GM21360 (cell line): ENCODE results near the gene URGCP.

ENCODE experiments used
- ATAC-seq: cut with Tn5 transposase; IDR thresholded peaks from one replicate; pipeline ENCODE4 v1.9.1; 2021; ENCODE audit warnings: mild to moderate bottlenecking, moderate library complexity; ENCODE audit not compliant: unreplicated experiment

The URGCP gene

GRCh38 chr7:43876241-43876640 lies 30.2 kb downstream of the URGCP start:
- no peak for ATAC-seq

- no peak for ATAC-seq
Observed at GRCh38 chr7:43873300-43873699, 33.1 kb downstream of the URGCP start.

- no peak for ATAC-seq
Observed at GRCh38 chr7:43872406-43873110, 33.8 kb downstream of the URGCP start.

GRCh38 chr7:43871064-43871463 lies 35.3 kb downstream of the URGCP start:
- no peak for ATAC-seq

GRCh38 chr7:43870316-43870715 lies 36.1 kb downstream of the URGCP start:
- ATAC-seq = no peak

- ATAC-seq = no peak
Observed at GRCh38 chr7:43869867-43870240, 36.5 kb downstream of the URGCP start.

- ATAC-seq = peak; percentile 82
Observed at GRCh38 chr7:43869006-43869866, 37.2 kb downstream of the URGCP start, which contains the start of gene MRPS24. MRPS24 (minus strand) TSS chr7:43869517; CDS start chr7:43869495, 22 bp downstream.

- ATAC-seq = no peak
Observed at GRCh38 chr7:43868681-43869005, 37.8 kb downstream of the URGCP start.

- ATAC-seq = no peak
Observed at GRCh38 chr7:43868181-43868580, 38.2 kb downstream of the URGCP start.

- ATAC-seq = no peak
Observed at GRCh38 chr7:43865277-43865676, 41.1 kb downstream of the URGCP start.

GRCh38 chr7:43864126-43864525 lies 42.3 kb downstream of the URGCP start:
- no peak for ATAC-seq

GRCh38 chr7:43856996-43857395 lies 49.4 kb downstream of the URGCP start:
- ATAC-seq = no peak

GRCh38 chr7:43856316-43856715 lies 50.1 kb downstream of the URGCP start:
- no peak for ATAC-seq

GRCh38 chr7:43855176-43855575 lies 51.2 kb downstream of the URGCP start:
- no peak for ATAC-seq

- no peak for ATAC-seq
Observed at GRCh38 chr7:43851805-43852204, 54.6 kb downstream of the URGCP start.

GRCh38 chr7:43850348-43851116 lies 55.9 kb downstream of the URGCP start:
- ATAC-seq = no peak

GRCh38 chr7:43849047-43849446 lies 57.3 kb downstream of the URGCP start:
- no peak for ATAC-seq

- no peak for ATAC-seq
Observed at GRCh38 chr7:43847496-43847895, 58.9 kb downstream of the URGCP start.

GRCh38 chr7:43844662-43845061 lies 61.7 kb downstream of the URGCP start:
- no peak for ATAC-seq

- no peak for ATAC-seq
Observed at GRCh38 chr7:43844257-43844656, 62.1 kb downstream of the URGCP start.

GRCh38 chr7:43843296-43843695 lies 63.1 kb downstream of the URGCP start:
- ATAC-seq = no peak
